ENCODE measurements around the gene C9orf40.
A peak's percentile ranks its signal among the peaks of the same experiment; 100 is the strongest.

The C9orf40 gene

DNA sequence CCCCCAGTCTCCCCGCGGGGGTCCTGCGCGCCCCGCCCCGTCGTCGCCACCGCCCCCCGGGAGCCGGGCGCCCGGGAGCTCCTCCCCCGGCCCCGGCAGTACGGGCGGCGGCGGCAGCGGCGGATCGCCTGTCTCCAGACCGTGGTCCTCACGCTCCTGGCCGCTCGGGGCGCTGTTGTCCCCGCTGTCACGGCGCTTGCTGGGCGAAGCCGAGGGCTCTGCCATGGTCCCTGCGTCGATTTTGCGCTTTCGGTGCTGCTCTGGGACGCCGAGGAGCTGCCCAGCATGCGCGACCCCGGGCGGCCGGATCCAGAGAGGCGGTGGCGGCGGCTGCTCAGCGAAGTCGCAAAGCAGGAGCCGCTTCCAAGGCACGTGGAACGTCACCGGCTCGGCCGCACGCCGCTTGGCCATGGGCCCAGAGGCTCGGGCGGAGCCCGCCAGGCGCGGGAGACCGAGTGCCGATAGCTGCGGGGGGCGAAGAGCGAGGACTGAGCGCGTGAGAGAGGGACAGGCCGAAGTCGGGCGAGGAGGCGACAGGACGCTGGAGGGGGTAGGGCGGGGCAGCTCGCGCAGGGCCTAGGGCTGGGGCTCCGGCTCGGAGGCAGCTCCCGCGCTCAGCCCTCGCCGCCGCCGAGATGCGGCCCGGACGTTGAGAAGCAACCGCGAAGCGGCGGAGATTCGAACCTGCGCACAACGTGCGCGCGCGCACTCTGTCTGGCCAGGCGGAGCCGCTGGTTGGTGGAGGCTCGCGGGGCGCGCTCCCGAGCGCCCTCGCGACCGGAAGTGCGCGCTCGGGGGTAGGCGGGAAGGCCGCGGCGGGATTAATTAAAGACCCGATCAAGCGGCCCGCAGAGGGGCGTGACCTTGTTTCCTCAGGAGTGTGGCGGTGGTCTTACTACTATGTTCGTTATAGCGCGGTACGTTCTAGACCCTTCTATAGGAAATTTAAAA lies at the start of gene C9orf40:
C9orf40 (minus strand) TSS at position 712 of the 951 bp plus-strand sequence; CDS start at position 411, 301 bp downstream.
- DNase-seq (ENCODE audit: low read depth): peak; percentile 90

DNA sequence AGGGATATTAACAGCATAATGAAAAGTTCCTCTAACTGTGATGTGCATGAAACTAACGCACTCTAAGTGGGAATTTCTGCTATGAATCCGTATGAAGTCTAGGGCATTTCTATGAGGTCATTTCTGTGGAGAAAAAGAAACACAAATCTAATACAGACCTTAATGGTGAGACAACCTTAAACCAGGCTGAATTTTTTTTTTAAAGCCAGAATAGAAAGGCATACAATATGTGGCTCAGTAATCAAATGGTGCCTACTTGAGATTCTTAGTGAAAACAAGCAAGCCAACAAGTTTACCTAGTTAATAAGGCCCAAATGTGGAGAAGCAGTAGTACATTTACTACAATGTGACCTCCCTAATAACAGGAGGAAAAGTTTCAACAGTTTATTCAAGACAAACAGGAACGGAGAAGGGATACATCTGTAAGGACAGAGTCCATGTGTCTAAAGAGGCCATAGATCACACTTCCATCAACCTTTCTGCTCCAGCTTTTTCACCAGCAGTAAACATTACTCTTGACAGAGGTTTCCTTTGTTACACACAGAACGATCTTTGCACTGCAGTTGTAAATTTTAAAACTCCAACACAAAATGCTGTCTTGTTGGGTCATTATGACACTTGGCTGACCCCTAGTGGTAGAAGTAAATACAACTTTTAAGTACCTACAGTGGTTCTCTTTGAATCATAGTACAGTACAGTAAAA lies 49.2 kb upstream of the C9orf40 start:
- DNase-seq (ENCODE audit: low read depth): no peak

DNA sequence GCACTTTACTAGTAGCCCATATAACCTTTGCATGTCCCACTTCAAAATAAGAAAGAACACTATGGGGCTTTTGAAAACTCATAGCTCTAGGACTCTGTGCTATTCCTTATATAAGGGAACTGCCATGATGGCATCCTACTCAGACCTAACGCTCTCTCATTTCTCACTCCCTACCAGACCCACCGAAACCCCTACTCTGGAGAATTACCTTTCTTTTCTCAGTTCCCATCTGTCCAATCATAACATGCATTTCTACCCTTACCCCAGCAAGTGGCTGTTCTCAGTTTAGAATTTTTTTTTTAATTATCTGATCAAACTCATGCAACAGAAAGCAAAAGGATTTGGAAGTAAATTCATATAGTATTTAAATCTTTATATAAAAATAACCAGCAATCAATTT lies 48.1 kb upstream of the C9orf40 start:
- no peak for DNase-seq (ENCODE audit: low read depth)

GRCh38 chr9:74985041-74985440 lies 32.3 kb upstream of the C9orf40 start:
- DNase-seq (ENCODE audit: low read depth): no peak

DNA sequence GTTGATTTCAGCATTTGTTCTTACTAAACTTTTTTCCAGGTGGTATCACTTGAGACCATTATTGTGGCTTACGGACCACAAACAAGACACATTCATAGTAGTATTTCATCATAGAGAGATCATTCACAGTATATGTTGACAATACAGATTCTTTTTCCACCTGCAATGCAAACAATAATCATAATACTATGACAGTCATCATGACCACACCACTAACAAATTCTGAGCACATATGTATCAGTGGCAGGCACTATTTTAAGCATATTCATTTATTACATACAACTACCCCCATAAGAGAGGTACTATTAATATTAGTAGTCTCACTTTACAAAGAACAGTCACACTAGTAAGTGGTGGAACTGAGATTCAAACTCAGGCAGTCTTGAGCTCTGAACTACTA lies 31.0 kb upstream of the C9orf40 start:
- no peak for DNase-seq (ENCODE audit: low read depth)

- DNase-seq (ENCODE audit: low read depth): no peak
Measured at GRCh38 chr9:74979844-74980243, 27.1 kb upstream of the C9orf40 start.

GRCh38 chr9:74977287-74977686 lies 24.6 kb upstream of the C9orf40 start:
- no peak for DNase-seq (ENCODE audit: low read depth)

GRCh38 chr9:74975538-74975937 lies 22.8 kb upstream of the C9orf40 start:
- DNase-seq (ENCODE audit: low read depth): no peak

GRCh38 chr9:74974558-74974957 lies 21.8 kb upstream of the C9orf40 start:
- no peak for DNase-seq (ENCODE audit: low read depth)

- DNase-seq (ENCODE audit: low read depth): no peak
Measured at GRCh38 chr9:74973714-74974113, 21.0 kb upstream of the C9orf40 start.

DNA sequence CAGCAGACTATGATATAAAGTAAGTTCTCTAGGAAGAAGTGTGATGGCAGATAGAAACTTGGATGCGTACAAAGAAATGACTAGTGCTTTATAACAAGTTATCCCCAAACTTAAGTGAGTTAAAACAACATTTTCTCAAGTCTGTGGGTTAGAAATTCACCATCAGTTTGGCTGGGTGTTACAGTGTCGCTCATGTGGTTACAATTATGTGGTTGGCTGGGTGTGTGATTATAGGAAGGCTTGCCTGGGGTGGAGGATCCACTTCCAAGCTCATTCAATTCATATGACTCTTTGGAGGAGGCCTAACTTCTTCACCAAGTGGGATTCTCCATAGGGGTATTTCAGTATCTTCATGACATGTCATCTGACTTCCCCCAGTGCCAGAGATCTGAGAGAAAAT lies 10.3 kb upstream of the C9orf40 start:
- DNase-seq (ENCODE audit: low read depth): no peak

GRCh38 chr9:74961496-74961895 lies 8.8 kb upstream of the C9orf40 start:
- DNase-seq (ENCODE audit: low read depth): no peak

DNA sequence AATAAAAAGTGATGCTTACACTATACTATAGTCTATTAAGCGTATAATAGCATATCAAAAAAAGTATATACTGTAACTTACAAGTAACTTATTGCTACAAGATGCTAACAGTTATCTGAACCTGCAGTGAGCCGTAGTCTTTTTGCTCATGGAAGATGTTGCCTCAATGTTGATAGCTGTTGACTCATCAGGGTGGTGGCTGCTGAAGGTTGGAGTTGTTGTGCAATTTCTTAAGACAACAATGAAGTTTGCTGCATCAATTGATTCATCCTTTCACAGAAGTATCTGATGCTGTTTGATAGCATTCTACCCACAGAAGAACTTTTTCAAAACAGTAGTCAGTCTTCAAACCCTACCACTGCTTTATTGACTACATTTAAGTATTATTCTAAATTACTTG lies 7.8 kb upstream of the C9orf40 start:
- DNase-seq (ENCODE audit: low read depth): no peak

GRCh38 chr9:74958587-74958986 lies 5.9 kb upstream of the C9orf40 start:
- no peak for DNase-seq (ENCODE audit: low read depth)

DNA sequence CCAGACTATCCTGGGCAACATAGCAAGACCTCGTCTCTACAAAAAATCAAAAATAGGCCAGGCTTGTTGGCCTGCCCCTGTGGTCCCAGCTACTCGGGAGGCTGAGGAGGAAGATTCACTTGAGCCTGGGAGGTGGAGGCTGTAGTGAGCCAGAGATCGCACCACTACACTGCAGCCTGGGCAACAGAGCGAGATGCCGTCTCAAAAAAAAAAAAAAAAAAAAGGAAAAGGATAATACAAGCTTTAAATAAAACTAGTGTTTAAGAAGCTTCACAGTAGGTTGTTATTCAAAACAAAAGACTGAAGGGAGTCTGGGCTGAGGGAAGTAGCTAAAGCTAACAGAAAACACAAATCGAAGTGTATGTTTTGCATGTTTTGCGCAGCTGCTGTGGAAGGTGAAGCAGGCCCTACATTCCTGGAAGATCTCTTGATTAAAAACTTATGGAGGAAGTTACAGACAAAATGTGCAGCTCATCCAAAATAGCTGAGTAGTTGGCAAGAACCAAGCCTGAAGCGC lies 581 bp upstream of the C9orf40 start:
- DNase-seq (ENCODE audit: low read depth): no peak

DNA sequence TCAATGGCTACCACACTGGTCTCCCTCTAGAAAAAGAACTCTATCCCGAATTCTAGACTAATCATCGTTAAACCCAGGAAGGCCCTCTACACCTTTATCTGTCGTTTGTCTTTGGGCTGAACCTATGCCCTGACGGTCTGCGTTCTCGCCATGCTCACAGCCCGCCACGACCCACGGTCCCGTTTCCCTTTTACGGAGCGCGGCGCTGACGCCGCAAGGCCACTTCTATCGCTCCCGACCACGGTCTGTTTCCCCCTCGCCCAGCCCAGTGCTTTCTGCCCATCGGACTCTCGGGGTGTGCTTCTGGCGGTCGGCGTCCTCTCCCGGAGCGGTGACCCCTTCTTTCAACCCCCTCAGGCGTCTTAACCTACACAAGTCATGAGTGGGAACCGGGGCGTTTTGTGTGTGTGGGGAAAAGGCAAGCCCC lies 974 bp downstream of the C9orf40 start:
- DNase-seq (ENCODE audit: low read depth): peak; percentile 24

DNA sequence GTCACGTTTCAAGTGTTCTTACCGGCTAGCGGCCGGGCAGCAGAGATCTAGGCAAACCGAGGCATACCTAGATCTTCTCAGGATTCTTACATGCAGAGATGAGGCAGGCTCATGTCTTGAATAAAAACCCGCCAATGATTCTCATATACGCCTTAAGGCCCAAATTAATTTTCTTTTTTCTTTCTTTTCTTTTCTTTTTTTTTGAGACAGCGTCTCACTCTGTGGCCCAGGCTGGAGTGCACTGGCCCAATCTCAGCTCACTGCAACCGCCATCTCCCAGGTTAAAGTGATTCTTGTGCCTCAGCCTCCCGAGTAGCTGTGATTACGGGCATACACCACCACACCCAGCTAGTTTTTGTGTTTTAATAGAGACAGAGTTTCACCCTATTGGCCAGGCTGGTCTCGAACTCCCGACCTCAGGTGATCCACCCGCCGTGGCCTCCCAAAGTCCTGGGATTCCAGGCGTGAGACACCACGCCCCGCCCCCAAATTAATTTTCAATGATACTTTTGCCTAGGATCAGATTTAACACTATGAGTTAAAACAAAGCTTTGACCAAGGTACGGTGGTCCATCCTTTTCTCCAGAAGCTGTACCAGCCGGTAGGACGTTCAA lies 1.5 kb downstream of the C9orf40 start:
- no peak for DNase-seq (ENCODE audit: low read depth)

DNA sequence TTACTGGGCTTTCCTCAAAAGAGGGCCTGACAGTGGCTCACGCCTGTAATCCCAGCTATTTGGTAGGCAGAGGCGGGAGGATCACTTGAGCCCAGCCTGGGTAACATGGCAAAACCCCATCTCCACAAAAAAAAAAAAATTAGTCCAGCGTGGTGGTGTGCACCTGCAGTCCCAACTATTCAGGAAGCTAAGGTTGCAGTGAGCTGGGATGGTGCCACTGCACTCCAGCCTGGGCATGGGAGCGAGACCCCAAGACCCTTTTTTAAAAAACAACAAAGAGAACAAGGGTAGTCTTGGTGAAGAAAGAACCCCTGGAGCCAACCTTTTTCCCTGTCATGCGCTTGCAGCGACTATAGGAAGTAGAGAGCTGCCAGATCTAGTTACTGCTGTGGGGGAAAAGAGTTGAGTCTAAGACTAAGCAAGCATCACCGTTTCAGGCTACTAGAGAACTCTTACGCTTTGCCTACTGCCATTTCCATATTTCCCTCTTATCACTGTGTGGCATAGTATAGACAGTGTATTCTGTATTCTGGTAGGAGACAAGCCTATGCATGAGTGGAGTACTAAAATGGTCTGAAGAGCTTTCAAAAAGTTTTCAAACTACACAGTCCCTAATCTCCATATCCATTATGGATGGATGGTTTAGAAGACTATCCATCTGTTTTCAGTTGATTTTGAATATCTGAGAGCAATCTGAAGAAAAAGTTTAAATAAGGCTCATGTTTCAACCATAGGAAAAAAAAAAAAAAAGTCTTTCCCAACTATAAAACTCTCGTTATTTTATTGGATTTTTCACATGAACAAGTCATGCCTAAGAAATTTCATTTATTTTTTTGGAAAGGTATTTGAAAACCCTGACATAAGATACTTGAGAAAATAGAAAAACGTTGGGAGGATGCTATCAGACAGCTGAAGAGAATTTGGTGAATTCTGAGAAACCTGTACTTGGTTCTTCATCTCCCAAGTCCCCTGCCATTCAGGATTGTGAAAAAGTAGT lies 2.6 kb downstream of the C9orf40 start:
- no peak for DNase-seq (ENCODE audit: low read depth)

- no peak for DNase-seq (ENCODE audit: low read depth)
Measured at GRCh38 chr9:74948937-74949336, 3.8 kb downstream of the C9orf40 start.

GRCh38 chr9:74946686-74947085 lies 6.0 kb downstream of the C9orf40 start:
- no peak for DNase-seq (ENCODE audit: low read depth)

DNA sequence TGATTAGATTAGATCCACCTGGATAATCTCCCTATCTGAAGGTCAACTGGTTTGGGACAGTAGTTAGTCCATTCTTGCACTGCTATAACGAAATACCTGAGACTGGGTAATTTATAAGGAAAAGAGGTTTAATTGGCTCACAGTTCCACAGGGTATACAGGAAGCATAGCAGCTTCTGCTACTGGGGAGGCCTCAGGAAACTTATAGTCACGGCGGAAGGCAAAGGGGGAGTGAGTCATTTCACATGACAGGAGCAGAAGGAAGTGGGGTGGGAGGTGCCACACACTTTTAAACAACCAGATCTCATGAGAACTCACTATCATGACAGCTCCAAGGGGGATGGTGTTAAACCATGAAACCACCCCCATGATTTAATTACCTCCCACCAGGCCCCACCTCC lies 9.9 kb downstream of the C9orf40 start:
- no peak for DNase-seq (ENCODE audit: low read depth)

Measured in activated T-cell treated with anti-CD3 and anti-CD28 coated beads for 1 hour (primary cell).